Endothelial cell of umbilical vein (primary cell): ENCODE results near the gene ENTPD1. TPM values are rescaled to one million over a fixed set of nuclear protein-coding genes. Genes with fewer than 3 reads are reported as not detected.

Source experiments
- BruUV-seq: library from RNA; stranded (reverse); fragments of 400-500 nt; replicated peaks from 2 replicates; lab custom pipeline; 2021; lab: Mats Ljungman, UMichigan
- CTCF ChIA-PET: fragments of 300-600, 350-600 bp; sonication (Branson Sonifier 250); formaldehyde crosslinking; loops from one replicate; lab custom pipeline; 2021; ENCODE audit warnings: antibody characterized with exemption, inconsistent platforms; lab: Charles Lee
- POLR2A ChIA-PET: fragments of 300-600, 350-600 bp; sonication (Branson Sonifier 250); formaldehyde crosslinking; loops from one replicate; lab custom pipeline; 2021; ENCODE audit warnings: antibody characterized with exemption, inconsistent platforms; lab: Charles Lee
- DNase-seq: peaks from one replicate; pipeline ENCODE4 v3.0.0-alpha.2; 2011; ENCODE audit warnings: low read depth, low spot score
- FAIRE-seq: peaks from 2 replicates; lab custom pipeline; 2011; peaks lifted over from hg19 to GRCh38; lab: Jason Lieb, UNC
- H2AFZ ChIP-seq: 2 replicates; pipeline ENCODE4 v1.6.0; 2012; ENCODE audit warnings: low read depth, low read length, control low read depth, inconsistent platforms
- H3K27ac ChIP-seq: 2 replicates; pipeline ENCODE4 v1.5.1; 2011; ENCODE audit warnings: low read depth, mild to moderate bottlenecking, control low read depth, low read length, moderate library complexity; ENCODE audit not compliant: insufficient read depth
- H3K27me3 ChIP-seq, 2 experiments: 2 replicates each; pipeline versions ENCODE4 v1.6.0 to v1.6.1; 2011; ENCODE audit warnings: low read length in 2 of 2, mixed read lengths in 1 of 2; ENCODE audit not compliant: control insufficient read depth in 2 of 2, insufficient read depth in 2 of 2
- H3K36me3 ChIP-seq, 2 experiments: 2 replicates in 1 of 2; 3 replicates in 1 of 2; pipeline ENCODE4 v1.5.1; 2011; ENCODE audit warnings: low read length in 2 of 2, mild to moderate bottlenecking in 1 of 2, moderate library complexity in 1 of 2; ENCODE audit not compliant: control insufficient read depth in 2 of 2, insufficient read depth in 2 of 2; ENCODE audit errors: extremely low read depth in 1 of 2
- H3K4me1 ChIP-seq: 3 replicates; pipeline ENCODE4 v1.5.1; 2011; ENCODE audit warnings: mild to moderate bottlenecking, low read length; ENCODE audit not compliant: control insufficient read depth, insufficient read depth; ENCODE audit errors: extremely low read depth
- H3K4me2 ChIP-seq: 2 replicates; pipeline ENCODE4 v1.6.1; 2011; ENCODE audit warnings: low read length, control low read depth, mixed read lengths; ENCODE audit not compliant: insufficient read depth
- H3K4me3 ChIP-seq, 3 experiments: fragments of 200-600 bp in 1 of 3; sonication (generic), shearing (Covaris generic) in 1 of 3; replicated peaks in 1 of 3; 2 replicates each; pipeline ENCODE4 v1.5.1; 2011 to 2016; ENCODE audit warnings: control low read depth in 3 of 3, low read length in 3 of 3, mild to moderate bottlenecking in 2 of 3, inconsistent platforms in 1 of 3, low read depth in 1 of 3, moderate library complexity in 1 of 3; ENCODE audit not compliant: insufficient read depth in 1 of 3
- H3K79me2 ChIP-seq: 2 replicates; pipeline ENCODE4 v1.6.0; 2012; ENCODE audit warnings: low read length, inconsistent platforms; ENCODE audit not compliant: control insufficient read depth, insufficient read depth
- H3K9ac ChIP-seq: replicated peaks from 2 replicates; pipeline ENCODE3; 2011; ENCODE audit warnings: low read length, control low read depth; ENCODE audit not compliant: insufficient read depth; ENCODE audit errors: extremely low read depth
- H3K9me1 ChIP-seq: replicated peaks from 3 replicates; pipeline ENCODE4 v1.6.0; 2011; ENCODE audit warnings: mild to moderate bottlenecking, low read length; ENCODE audit not compliant: control insufficient read depth, insufficient read depth; ENCODE audit errors: extremely low read depth
- H3K9me3 ChIP-seq: replicated peaks from 2 replicates; pipeline ENCODE4 v1.5.1; 2012; ENCODE audit warnings: low read length, inconsistent platforms; ENCODE audit not compliant: control insufficient read depth, insufficient read depth
- H4K20me1 ChIP-seq: replicated peaks from 2 replicates; pipeline ENCODE3; 2011; ENCODE audit warnings: mild to moderate bottlenecking, low read length; ENCODE audit not compliant: control insufficient read depth, insufficient read depth; ENCODE audit errors: extremely low read depth
- CTCF ChIP-seq, 2 donors: IDR thresholded peaks; 1 replicate in 1 of 2; 2 replicates in 1 of 2; pipeline ENCODE4 v1.5.1; 2011; ENCODE audit warnings: low read length in 2 of 2, mild to moderate bottlenecking in 2 of 2, moderate library complexity in 2 of 2, control low read depth in 1 of 2, inconsistent platforms in 1 of 2, low read depth in 1 of 2; ENCODE audit not compliant: insufficient read depth in 1 of 2; ENCODE audit errors: extremely low read depth in 1 of 2
- EZH2 ChIP-seq: IDR thresholded peaks from 2 replicates; pipeline ENCODE4 v1.6.1; 2012; ENCODE audit warnings: borderline replicate concordance, low read depth, mild to moderate bottlenecking, moderate library complexity, low read length, inconsistent platforms; ENCODE audit not compliant: severe bottlenecking
- FOS ChIP-seq: IDR thresholded peaks from 2 replicates; pipeline ENCODE4 v1.6.1; 2011; ENCODE audit warnings: mild to moderate bottlenecking, low read length, moderate library complexity, borderline replicate concordance; ENCODE audit not compliant: insufficient read depth
- GATA2 ChIP-seq: IDR thresholded peaks from 2 replicates; pipeline ENCODE4 v1.7.0; 2011; ENCODE audit warnings: low read depth, mild to moderate bottlenecking, moderate library complexity, mixed read lengths, low read length; ENCODE audit not compliant: insufficient read length, insufficient read depth
- JUN ChIP-seq: IDR thresholded peaks from 2 replicates; pipeline ENCODE4 v1.6.1; 2011; ENCODE audit warnings: borderline replicate concordance, low read depth; ENCODE audit not compliant: insufficient read length, insufficient read depth
- MAX ChIP-seq: IDR thresholded peaks from 2 replicates; pipeline ENCODE4 v1.6.1; 2011; ENCODE audit not compliant: insufficient read depth, insufficient read length
- MYC ChIP-seq: IDR thresholded peaks from one replicate; pipeline ENCODE4 v1.6.1; 2011; ENCODE audit warnings: mild to moderate bottlenecking, low read depth, low read length
- POLR2A ChIP-seq: IDR thresholded peaks from 2 replicates; pipeline ENCODE4 v1.6.1; 2012; ENCODE audit warnings: low read depth, mild to moderate bottlenecking, control low read depth, low read length
- POLR2AphosphoS5 ChIP-seq: IDR thresholded peaks from 2 replicates; pipeline ENCODE4 v1.6.1; 2012; ENCODE audit warnings: low read depth, mild to moderate bottlenecking, control low read depth, low read length, moderate library complexity; ENCODE audit not compliant: insufficient read depth
- dilution Hi-C: fragments of 300-500 bp; cut with MboI; formaldehyde crosslinking; loops from one replicate; pipeline ENCODE4 v1.15.0; 2019; ENCODE audit warnings: low sequenced_read_pairs; ENCODE audit not compliant: extremely low pct_ligation_motif_present
- intact Hi-C: fragments of 100-400 bp; cut with micrococcal nuclease; formaldehyde crosslinking; loops from one replicate; pipeline ENCODE4 v1.10.0; 2022
- polyA plus RNA-seq, 4 experiments: library from polyadenylated mRNA; depleted of rRNA in 3 of 4; stranded (reverse) in 3 of 4; unstranded in 1 of 4; fragments of >200 nt; gene quantifications; 2 replicates each; pipeline versions ENCODE4 v1.2.1 to v1.2.3, GENCODE V29; 2011 to 2012; ENCODE audit warnings: missing spikeins in 1 of 4
- total RNA-seq: library from RNA; stranded (reverse); gene quantifications from 2 replicates; pipeline ENCODE4 v1.2.3, GENCODE V29; 2021

ENTPD1 gene
- total and polyA plus RNA-seq, 2 donors (not counting 3 experiments of a cell fraction or from before 2014, with no cell fraction given) = 10.2 to 23.0 TPM

- Histone ChIP-seq H4K20me1 (no peaks in the 10 kb centered on the region), H3K4me1 (peaks cover 55% of the 10 kb centered on the region), H3K27me3 (no peaks in the 10 kb centered on the region), H2AFZ (no peak overlapping the region), H3K36me3 (no peaks in the 10 kb centered on the region), H3K27ac (peak overlapping the region; percentile 88), H3K9me3 (no peaks in the 10 kb centered on the region), H3K9ac (no peak overlapping the region), H3K79me2 (no peaks in the 10 kb centered on the region), H3K9me1 (no peaks in the 10 kb centered on the region), H3K4me3 (no peak overlapping the region), H3K4me2 (peak overlapping the region; percentile 54)
- CTCF ChIA-PET = interaction anchor here (1.3 to 5.5 kb wide), 4 partner anchors 13 to 125 kb away, joined by 3 to 35 read pairs (median 18); partner anchors contain the start of gene TCTN3
- DNase-seq (no peak), FAIRE-seq (no peak)
- POLR2A ChIA-PET = no interaction called here
- intact Hi-C loops (loop anchor here (1.0 to 5.0 kb wide), 5 partner anchors 23 to 371 kb away; no protein-coding TSS in a partner anchor), dilution Hi-C loops (no loop called here)
- no TSS peak for BruUV-seq
- TF ChIP-seq CTCF (IDR thresholded peaks at IDR 0.05; ENCODE audit: extremely low read depth in 1 of 2, insufficient read depth in 1 of 2, low read depth in 1 of 2, low read length in 2 of 2) (no peak), FOS (no peak), JUN (no peak), POLR2A (no peak)
These were observed 62.0 kb downstream of the ENTPD1 start for GRCh38 chr10:95818010-95818409.

GRCh38 chr10:95818668-95819067, 62.7 kb downstream of the ENTPD1 start:
- no peaks in the 10 kb centered on the region for H3K9me1 ChIP-seq
- peak; percentile 67 for TF ChIP-seq POLR2AphosphoS5
- peak; percentile 86 for TF ChIP-seq FOS
- TF ChIP-seq MAX = no peak
- TF ChIP-seq CTCF (IDR thresholded peaks at IDR 0.05; ENCODE audit: extremely low read depth in 1 of 2, insufficient read depth in 1 of 2, low read depth in 1 of 2, low read length in 2 of 2) = no peak
- TF ChIP-seq JUN = peak; percentile 92
- TF ChIP-seq GATA2 = peak; percentile 34
- TF ChIP-seq POLR2A = peak; percentile 28
- no peak for TF ChIP-seq MYC
- no peak for TF ChIP-seq EZH2
- ChIA-PET POLR2A (no interaction called here), CTCF (interaction anchor here (1.3 to 5.5 kb wide), 5 partner anchors 13 to 125 kb away, joined by 3 to 35 read pairs (median 6); partner anchors contain the start of gene TCTN3)
- intact Hi-C loops (loop anchor here (1.0 to 5.0 kb wide), 5 partner anchors 23 to 371 kb away; no protein-coding TSS in a partner anchor), dilution Hi-C loops (no loop called here)
- no peaks in the 10 kb centered on the region for H3K9me3 ChIP-seq
- no peaks in the 10 kb centered on the region for H3K79me2 ChIP-seq
- peaks cover 51% of the 10 kb centered on the region for H3K4me1 ChIP-seq
- H3K36me3 ChIP-seq = no peaks in the 10 kb centered on the region
- no peaks in the 10 kb centered on the region for H4K20me1 ChIP-seq
- DNase-seq (peak; percentile 83), FAIRE-seq (peak; percentile 99)
- peak overlapping the region; percentile 67 for H2AFZ ChIP-seq
- no peaks in the 10 kb centered on the region for H3K27me3 ChIP-seq
- peak overlapping the region; percentile 54 for H3K4me2 ChIP-seq
- H3K27ac ChIP-seq = peak overlapping the region; percentile 88
- H3K9ac ChIP-seq = peak overlapping the region; percentile 43
- no TSS peak for BruUV-seq
- no peak overlapping the region for H3K4me3 ChIP-seq
